ENCODE results near the gene ABTB1. TPM values are rescaled to one million over a fixed set of nuclear protein-coding genes. Genes with fewer than 3 reads are reported as not detected.

Gene ABTB1
- total RNA-seq, 3 donors from 2014 or later, result 19.9 to 48.7 (median 33.7) TPM

GRCh38 chr3:127675651-127676391 is 3.1 kb downstream of the ABTB1 start:
- no peak overlapping the region for H3K4me3 ChIP-seq
- peaks cover 9% of the 10 kb centered on the region for H3K4me1 ChIP-seq (ENCODE audit: low read depth)
- DNase-seq, result peak; percentile 12 to 45 (median 34)
- H3K36me3 ChIP-seq (ENCODE audit: low read depth), result no peaks in the 10 kb centered on the region
- no peak for ATAC-seq
- intact Hi-C loops (cut with DNase I, micrococcal nuclease), result no loop called here
- TF ChIP-seq CTCF (IDR thresholded peaks at IDR 0.05), result no peak
- no peaks in the 10 kb centered on the region for H3K9me3 ChIP-seq

- TF ChIP-seq CTCF (IDR thresholded peaks at IDR 0.05), result no peak
- Histone ChIP-seq H3K4me3 (no peak overlapping the region), H3K9me3 (no peaks in the 10 kb centered on the region), H3K4me1 (ENCODE audit: low read depth) (peaks cover 9% of the 10 kb centered on the region), H3K36me3 (ENCODE audit: low read depth) (no peaks in the 10 kb centered on the region)
- intact Hi-C loops (cut with DNase I, micrococcal nuclease), result no loop called here
- ATAC-seq (no peak), DNase-seq (peak; percentile 2 to 33 (median 18))
Observed at GRCh38 chr3:127676456-127676855, 3.7 kb downstream of the ABTB1 start.

GRCh38 chr3:127676921-127677351 is 4.2 kb downstream of the ABTB1 start:
- DNase-seq, result peak; percentile 1 to 50 (median 17)
- Histone ChIP-seq H3K4me1 (ENCODE audit: low read depth) (peaks cover 9% of the 10 kb centered on the region), H3K36me3 (ENCODE audit: low read depth) (no peaks in the 10 kb centered on the region), H3K4me3 (no peak overlapping the region), H3K9me3 (no peaks in the 10 kb centered on the region)
- intact Hi-C loops (cut with DNase I, micrococcal nuclease), result no loop called here
- ATAC-seq, result no peak
- TF ChIP-seq CTCF (IDR thresholded peaks at IDR 0.05), result no peak

GRCh38 chr3:127677541-127678314 is 5.0 kb downstream of the ABTB1 start:
- DNase-seq (peak in 2 of 3 donors; percentile 22 to 40), ATAC-seq (no peak)
- Histone ChIP-seq H3K9me3 (no peaks in the 10 kb centered on the region), H3K4me3 (no peak overlapping the region), H3K36me3 (ENCODE audit: low read depth) (no peaks in the 10 kb centered on the region), H3K4me1 (ENCODE audit: low read depth) (peaks cover 9% of the 10 kb centered on the region)
- TF ChIP-seq CTCF (IDR thresholded peaks at IDR 0.05), result no peak
- intact Hi-C loops (cut with DNase I, micrococcal nuclease), result no loop called here

- peaks cover 9% of the 10 kb centered on the region for H3K4me1 ChIP-seq (ENCODE audit: low read depth)
- no peaks in the 10 kb centered on the region for H3K36me3 ChIP-seq (ENCODE audit: low read depth)
- intact Hi-C loops (cut with DNase I, micrococcal nuclease), result no loop called here
- TF ChIP-seq CTCF (IDR thresholded peaks at IDR 0.05), result no peak
- ATAC-seq, result no peak
- H3K4me3 ChIP-seq, result no peak overlapping the region
- no peak for DNase-seq
- H3K9me3 ChIP-seq, result no peaks in the 10 kb centered on the region
Observed at GRCh38 chr3:127678315-127678599, 5.5 kb downstream of the ABTB1 start.
